GM21717 (cell line): ENCODE results near the gene DNAJC22.
A peak's percentile ranks its signal among the peaks of the same experiment; 100 is the strongest.
"Not testable (repeated sequence)": the region's sequence is repeated elsewhere in the genome, so short reads cannot be mapped to it uniquely, and the experiment has no call there.

Source experiments
- ATAC-seq: cut with Tn5 transposase; IDR thresholded peaks from one replicate; pipeline ENCODE4 v1.9.1; 2021; ENCODE audit warnings: mild to moderate bottlenecking, moderate library complexity; ENCODE audit not compliant: unreplicated experiment

DNAJC22 gene

GRCh38 chr12:49330631-49331379, 15.9 kb upstream of the DNAJC22 start:
- ATAC-seq: no peak

DNA sequence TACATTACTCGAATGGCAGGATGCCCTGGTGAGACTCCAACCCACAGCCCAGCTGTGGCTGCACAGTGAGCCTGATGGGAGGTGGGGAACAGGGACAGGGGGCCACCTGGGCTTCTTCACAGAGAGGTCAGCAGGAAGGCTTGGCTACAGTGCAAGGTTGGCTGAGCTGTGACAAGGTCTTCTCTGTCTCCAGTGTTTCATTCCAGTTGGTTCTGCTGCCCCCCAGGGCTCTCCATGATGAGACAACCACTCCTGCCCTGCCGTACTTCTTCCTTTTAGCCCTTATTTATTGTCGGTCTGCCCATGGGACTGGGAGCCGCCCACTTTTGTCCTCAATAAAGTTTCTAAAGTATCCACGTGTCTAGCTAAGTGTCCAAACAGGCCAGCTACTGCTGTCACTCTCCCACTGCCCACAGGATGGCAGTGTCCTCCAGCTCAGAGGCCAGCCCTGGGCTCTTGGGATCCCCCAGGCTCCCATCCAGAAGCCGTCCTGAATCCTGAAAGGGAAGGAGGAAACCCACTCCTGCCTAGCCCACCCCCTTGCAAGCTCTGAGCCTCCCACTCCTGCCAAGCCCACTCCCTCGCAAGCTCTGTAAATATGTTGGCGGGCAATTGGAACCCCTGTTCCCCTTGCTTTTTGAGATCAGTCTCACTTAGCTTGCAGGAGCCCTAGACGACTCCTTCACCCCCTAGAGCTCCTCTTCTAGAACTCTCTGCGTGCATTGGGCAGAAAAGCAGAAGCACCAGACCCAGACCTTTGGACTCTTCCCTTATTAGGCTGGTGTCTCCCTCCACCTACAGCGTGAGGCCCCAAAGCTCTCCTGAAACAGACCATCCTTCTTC, 15.1 kb upstream of the DNAJC22 start:
- no peak for ATAC-seq

- ATAC-seq: no peak
Observed at GRCh38 chr12:49332441-49332861, 14.2 kb upstream of the DNAJC22 start.

- no peak for ATAC-seq
Observed at GRCh38 chr12:49332891-49333371, 13.8 kb upstream of the DNAJC22 start.

- ATAC-seq: not testable (repeated sequence)
Observed at GRCh38 chr12:49333778-49334177, 12.9 kb upstream of the DNAJC22 start.

DNA sequence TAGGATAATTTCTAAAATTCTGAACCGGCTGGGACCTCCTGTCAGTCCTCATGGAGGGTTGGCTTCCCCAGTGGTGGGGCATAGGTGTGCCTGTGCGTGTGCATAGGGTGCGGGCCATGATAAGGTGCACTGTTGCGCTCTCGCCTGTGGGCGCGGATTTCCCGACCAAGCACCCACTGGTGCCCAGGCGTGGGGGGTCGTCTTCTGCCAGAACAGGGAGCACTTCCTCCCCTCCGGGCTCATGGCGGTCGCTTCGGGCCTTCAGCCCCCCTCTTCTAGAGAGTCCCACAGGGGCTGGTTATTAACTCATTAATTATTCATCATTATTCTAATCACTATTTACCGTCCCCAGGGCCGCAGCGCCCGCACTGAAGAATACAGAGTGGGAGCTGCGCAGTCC, 12.5 kb upstream of the DNAJC22 start:
- no peak for ATAC-seq

DNA sequence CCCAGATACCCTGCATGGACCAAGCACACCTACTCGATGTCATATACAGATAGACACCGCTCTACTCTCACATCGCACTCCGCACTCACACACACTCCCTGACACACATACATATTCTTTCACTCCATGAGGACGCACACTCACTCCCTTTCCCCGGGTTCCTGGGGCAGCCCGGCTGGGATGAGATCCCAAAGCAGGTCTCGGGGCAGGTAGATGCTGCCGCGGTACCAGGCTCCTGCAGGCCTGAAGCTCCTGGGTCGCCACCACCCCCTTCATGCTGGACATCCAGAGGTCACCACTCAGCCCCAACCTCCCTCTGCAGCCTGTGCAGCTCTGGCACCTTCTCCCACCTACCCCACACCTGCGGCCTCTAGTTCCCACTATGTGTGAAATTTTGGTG, 12.0 kb upstream of the DNAJC22 start:
- ATAC-seq: no peak

- no peak for ATAC-seq
Observed at GRCh38 chr12:49335118-49335954, 11.4 kb upstream of the DNAJC22 start.

DNA sequence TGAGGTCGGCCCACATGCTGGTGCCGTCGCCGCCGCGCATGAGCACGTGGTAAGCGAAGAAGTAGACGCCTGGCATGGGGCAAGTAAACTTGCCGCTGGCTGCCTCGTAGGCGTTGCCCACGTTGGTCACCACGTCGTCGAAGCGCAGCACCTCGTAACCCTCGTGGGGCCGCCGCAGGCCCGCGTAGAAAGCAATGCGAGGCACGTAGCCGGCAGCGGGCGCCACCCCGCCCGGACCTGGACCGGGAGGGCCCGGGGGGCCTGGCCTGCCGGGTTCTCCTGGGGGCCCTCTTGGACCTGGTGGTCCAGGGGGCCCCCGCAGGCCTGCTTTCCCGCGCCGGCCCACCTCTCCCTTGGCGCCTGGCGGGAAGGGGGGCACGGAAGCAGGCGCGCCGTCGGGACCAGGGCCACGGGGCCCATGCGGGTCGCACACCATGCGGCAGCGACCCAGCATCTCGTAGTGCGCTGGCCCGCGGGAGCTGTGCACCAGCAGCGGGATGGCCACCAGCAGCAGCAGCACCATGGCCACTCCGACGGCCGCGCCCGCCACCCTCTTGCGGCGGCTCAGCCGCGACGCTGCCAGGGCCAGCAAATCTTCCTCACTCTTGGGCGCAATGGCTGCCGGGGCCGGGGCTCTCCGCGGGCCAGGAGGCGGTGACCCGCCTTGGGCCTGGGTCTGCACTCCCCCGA, 10.6 kb upstream of the DNAJC22 start:
- ATAC-seq: no peak

DNA sequence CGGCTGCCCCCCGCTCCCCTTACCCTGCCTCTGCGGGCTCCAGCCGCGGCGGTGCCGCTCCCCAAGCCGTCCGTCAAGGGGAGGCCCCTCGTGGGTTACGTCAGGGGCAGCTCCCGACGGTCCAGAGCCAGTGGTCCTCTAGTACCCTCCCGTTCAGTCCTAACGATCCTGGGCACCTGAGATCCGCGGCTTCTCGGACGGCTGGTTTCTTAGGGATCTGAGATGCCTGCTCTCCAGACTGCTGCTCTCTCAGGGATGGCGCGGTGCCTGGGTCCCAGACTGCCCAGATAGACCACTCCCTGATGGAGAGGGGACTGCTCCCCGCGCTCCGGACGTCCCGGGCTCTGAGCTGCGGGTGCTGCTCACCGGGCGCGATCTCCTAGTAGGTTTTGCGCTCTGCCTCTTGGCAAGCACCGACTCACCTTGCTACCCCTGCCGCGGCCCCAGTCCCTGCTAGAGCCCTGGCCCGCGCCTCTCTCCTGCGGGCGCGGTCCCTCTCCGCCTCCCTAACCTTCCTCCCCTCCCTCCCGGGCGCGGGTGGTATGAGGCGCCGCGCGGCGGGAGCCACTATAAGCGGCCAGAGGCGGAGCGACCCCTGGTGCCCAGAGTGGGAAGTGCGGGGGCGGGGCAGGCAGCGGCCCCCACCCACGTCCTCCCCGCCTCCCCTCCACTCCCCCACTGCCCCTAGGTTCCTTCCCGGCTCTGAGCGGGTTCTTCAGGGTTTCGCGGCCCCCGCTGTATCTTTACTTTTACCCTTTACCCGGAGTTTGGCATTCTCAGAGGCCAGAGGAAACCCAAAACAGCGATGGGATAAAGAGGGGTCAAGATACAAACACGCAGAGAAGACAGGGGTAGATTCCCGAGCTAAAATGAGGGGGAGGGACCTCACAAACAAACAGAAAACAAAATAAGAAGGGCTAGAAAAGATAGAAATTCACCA, 9.8 kb upstream of the DNAJC22 start, which contains the start of gene C1QL4:
TSS of gene C1QL4 (minus strand) at position 544 of the 940 bp plus-strand sequence. CDS start 711 bp downstream, outside the sequence.
- ATAC-seq: peak; percentile 51

- no peak for ATAC-seq
Observed at GRCh38 chr12:49338830-49339463, 7.7 kb upstream of the DNAJC22 start.

- ATAC-seq: no peak
Observed at GRCh38 chr12:49339464-49339861, 7.2 kb upstream of the DNAJC22 start.

DNA sequence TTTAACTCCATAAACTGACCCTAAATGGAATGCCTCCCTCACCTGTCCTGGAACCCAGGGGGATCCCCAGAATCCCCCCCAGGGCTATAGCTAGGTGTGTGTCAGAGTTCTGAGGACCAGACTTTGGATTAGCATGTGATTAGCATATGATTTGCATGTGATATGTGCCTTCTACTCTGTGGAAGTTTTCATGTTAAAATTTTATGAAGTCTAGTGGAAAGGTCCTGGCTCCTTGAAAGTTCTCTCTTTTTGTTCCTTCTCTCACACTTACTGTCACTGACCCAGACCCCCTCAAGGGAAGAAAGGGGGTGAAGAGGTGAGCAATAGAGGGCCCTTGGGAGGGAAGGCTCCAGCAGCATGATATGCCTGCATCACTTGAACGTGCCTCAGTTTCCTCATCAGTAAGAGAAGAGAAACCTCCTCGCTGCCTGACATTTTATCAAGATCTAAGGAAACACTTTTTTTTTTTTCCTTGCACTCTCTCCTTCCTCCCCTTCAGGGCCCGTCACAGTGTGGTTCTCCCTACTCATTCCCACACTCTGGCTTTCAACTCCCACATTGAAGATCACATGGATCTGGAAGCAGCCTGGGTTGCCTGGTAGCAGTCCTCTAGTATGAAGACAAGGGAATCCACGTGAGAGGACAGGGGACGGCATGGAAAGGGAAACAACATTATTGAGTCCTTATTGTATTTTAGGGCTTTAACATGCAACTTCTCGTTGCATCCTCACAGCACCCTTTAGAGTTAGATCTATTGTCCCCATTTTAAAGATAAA, 6.4 kb upstream of the DNAJC22 start:
- ATAC-seq: no peak

DNA sequence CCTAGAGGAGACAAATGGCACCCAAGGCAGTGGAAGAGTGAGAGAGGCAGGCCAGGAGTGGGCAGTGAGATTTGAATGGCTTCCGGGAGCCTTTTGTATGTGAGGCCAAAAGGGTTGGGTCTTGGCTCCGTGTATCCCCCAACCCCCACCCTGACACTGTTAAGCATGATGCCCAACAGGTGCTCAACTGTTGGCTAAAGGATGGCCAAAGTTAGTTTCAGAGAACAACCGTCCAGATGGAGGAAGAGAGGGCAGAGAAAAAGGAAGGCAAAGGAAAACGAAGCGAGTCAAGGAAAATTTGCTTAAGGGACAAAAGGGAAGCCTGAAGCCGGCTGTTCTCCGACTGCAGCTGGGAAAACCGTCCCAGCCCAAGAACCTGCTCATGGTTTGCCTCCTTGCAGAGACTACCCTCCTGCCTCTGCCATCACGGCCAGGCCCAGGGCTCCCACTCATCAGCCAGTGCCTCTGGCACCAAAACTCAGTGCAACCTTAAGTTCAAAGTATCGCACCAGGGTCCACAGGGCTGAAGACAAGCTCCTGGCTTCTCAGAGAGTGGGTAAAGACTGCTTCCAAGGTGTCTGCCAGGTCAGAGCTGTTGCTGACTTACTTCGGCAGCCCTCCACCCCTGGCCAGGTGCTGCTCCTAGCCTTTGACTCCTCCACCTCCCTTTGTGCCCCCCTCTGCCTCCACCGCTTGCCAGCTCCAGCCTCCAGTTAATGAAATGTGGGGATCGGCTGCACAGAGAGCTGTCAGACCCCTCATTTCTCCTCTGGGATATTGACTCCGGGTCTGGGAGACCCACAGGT, 5.5 kb upstream of the DNAJC22 start:
- ATAC-seq: no peak

GRCh38 chr12:49341777-49342065, 5.0 kb upstream of the DNAJC22 start:
- no peak for ATAC-seq

- peak; percentile 48 for ATAC-seq
Observed at GRCh38 chr12:49342066-49342913, 4.4 kb upstream of the DNAJC22 start.
